CD4-positive, CD25-positive, alpha-beta regulatory T cell (primary cell): ENCODE results near the gene ZNF414. TPM values are rescaled to one million over a fixed set of nuclear protein-coding genes. Genes with fewer than 3 reads are reported as not detected.

Experiments
- ATAC-seq, 2 donors: fragments of 150-1000 bp; cut with Tn5 transposase; one replicate each; pipeline ENCODE4 v1.10.0; 2021; ENCODE audit warnings: low read depth in 2 of 2, moderate number of reproducible peaks in 2 of 2, moderate library complexity in 1 of 2
- DNase-seq, 3 donors: peaks; one replicate each; pipeline versions ENCODE4 v3.0.0 to v3.0.0-alpha.2; 2012 to 2022; ENCODE audit warnings: mixed read lengths in 1 of 3
- H3K27ac ChIP-seq: one replicate; pipeline ENCODE4 v1.7.0; 2013; ENCODE audit warnings: mild to moderate bottlenecking, low read length; ENCODE audit not compliant: insufficient read depth, poor library complexity, severe bottlenecking
- H3K27me3 ChIP-seq: one replicate; pipeline ENCODE4 v1.7.0; 2013; ENCODE audit warnings: low read length; ENCODE audit not compliant: control insufficient read depth, insufficient read depth
- H3K36me3 ChIP-seq: one replicate; pipeline ENCODE4 v1.7.0; 2013; ENCODE audit warnings: mild to moderate bottlenecking, low read length, moderate library complexity; ENCODE audit not compliant: control insufficient read depth, insufficient read depth
- H3K4me1 ChIP-seq: 2 replicates; pipeline ENCODE4 v1.7.0; 2013; ENCODE audit warnings: mild to moderate bottlenecking, low read length; ENCODE audit not compliant: insufficient read depth, control insufficient read depth, poor library complexity, severe bottlenecking
- H3K4me3 ChIP-seq: one replicate; pipeline ENCODE4 v1.7.0; 2013; ENCODE audit warnings: low read depth, mild to moderate bottlenecking, low read length, moderate library complexity
- H3K9me3 ChIP-seq, 2 experiments: 1 replicate in 1 of 2; 2 replicates in 1 of 2; pipeline ENCODE4 v1.7.0; 2013; ENCODE audit warnings: low read length in 2 of 2, mild to moderate bottlenecking in 1 of 2, moderate library complexity in 1 of 2; ENCODE audit not compliant: control insufficient read depth in 2 of 2
- H3K27ac Mint-ChIP-seq, 3 donors: one replicate each; pipeline ENCODE4 v1.8.0; 2020 to 2022; ENCODE audit warnings: mild to moderate bottlenecking in 3 of 3, mixed read lengths in 3 of 3, moderate library complexity in 2 of 3
- H3K27me3 Mint-ChIP-seq: one replicate; pipeline ENCODE4 v1.8.0; 2022; ENCODE audit warnings: mild to moderate bottlenecking, mixed read lengths
- H3K36me3 Mint-ChIP-seq: one replicate; pipeline ENCODE4 v1.8.0; 2020; ENCODE audit warnings: mixed read lengths
- H3K4me1 Mint-ChIP-seq, 4 donors: one replicate each; pipeline ENCODE4 v1.8.0; 2020 to 2022; ENCODE audit warnings: mixed read lengths in 4 of 4, mild to moderate bottlenecking in 1 of 4
- H3K4me3 Mint-ChIP-seq, 4 donors: one replicate each; pipeline ENCODE4 v1.8.0; 2020 to 2022; ENCODE audit warnings: mild to moderate bottlenecking in 4 of 4, mixed read lengths in 4 of 4, moderate library complexity in 3 of 4
- H3K9me3 Mint-ChIP-seq, 7 donors: one replicate each; pipeline ENCODE4 v1.8.0; 2020 to 2022; ENCODE audit warnings: mixed read lengths in 7 of 7, mild to moderate bottlenecking in 3 of 7, moderate library complexity in 2 of 7
- polyA plus RNA-seq, 4 donors: library from polyadenylated mRNA; unstranded; fragments of 300-500 nt; fragmentation: Illumina TruSeq; gene quantifications; one replicate each; pipeline ENCODE4 v1.2.3, GENCODE V29; 2021
- total RNA-seq: library from RNA; stranded (reverse); gene quantifications from one replicate; pipeline ENCODE4 v1.2.3, GENCODE V29; 2022

The ZNF414 gene
- total and polyA plus RNA-seq, 5 donors from 2014 or later: 9.7 to 35.1 (median 12.9) TPM

DNA sequence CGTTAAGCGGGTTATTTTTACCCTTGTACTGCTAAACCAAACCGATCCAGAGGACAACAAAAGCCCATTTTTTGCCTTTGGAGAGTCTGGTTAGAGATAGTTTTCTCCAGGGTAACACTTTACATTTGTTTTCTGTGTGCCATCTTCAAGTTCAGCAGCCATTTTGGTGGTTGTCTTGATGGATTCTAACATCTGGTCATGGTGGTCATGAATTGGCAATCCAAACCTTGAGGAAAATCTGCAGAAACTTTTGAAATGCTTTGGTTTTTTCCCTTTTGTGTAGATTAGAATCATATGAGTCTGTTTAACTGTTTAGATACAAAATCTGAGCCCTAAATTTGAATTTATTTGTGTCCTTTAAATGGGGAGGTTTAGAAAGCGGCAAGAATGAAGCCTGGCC, 52.6 kb downstream of the ZNF414 start:
- Histone ChIP-seq H3K27me3 (no peaks in the 10 kb centered on the region), H3K36me3 (peaks cover 78% of the 10 kb centered on the region), H3K4me3 (no peak overlapping the region), H3K4me1 (peaks cover 25% of the 10 kb centered on the region), H3K27ac (no peak overlapping the region), H3K9me3 (no peaks in the 10 kb centered on the region)
- peak overlapping the region in 1 of 3 donors; percentile 26 for H3K27ac Mint-ChIP-seq
- DNase-seq (no peak), ATAC-seq (no peak)
- peaks cover 45% of the 10 kb centered on the region for H3K36me3 Mint-ChIP-seq
- no peaks in the 10 kb centered on the region for H3K9me3 Mint-ChIP-seq
- H3K4me3 Mint-ChIP-seq: no peak overlapping the region
- no peaks in the 10 kb centered on the region for H3K27me3 Mint-ChIP-seq
- peaks cover 47 to 75% (median 52%) of the 10 kb centered on the region in 4 donors for H3K4me1 Mint-ChIP-seq

DNA sequence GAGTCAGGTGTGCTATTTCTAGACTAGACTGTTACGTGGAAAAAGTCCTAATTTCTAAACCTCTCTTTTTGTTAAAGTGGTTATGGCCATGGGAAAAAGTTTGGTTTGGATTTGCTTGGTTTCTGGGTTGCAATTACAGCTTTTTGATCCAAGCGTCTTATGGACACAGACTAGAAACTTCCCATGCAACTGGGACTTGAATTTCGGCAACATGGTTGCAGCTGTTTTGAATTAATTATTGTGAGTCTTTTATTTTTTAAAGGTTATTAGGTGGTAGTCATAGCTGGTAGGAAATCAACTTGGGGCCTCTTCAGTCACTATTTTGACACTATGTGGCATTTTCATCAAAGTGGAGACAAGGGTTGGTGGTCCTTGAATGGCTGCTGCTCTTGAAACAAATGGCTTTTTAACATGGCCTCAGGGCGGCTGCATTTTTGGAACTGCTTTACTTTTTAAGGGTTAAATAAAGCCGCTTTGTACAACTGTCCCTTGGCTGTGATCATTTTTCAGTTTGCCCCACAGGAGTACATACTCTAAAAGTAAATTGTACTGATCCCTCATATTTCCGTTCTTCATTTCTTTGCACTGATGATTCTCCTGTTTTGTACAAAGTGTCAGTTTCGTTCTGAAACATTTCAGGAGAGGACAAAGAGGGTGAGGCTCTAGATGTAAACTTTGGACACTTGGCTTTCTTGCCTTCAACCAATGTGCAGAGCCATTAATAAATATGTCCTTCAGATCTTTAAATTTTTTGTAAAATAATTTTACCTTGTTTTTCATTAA, 53.3 kb downstream of the ZNF414 start:
- H3K4me1 Mint-ChIP-seq: peaks cover 49 to 78% (median 56%) of the 10 kb centered on the region in 4 donors
- H3K27ac ChIP-seq: no peak overlapping the region

More for the DNA sequence above, 53.3 kb downstream of the ZNF414 start:
- Histone ChIP-seq H3K27me3 (no peaks in the 10 kb centered on the region), H3K4me3 (no peak overlapping the region), H3K9me3 (no peaks in the 10 kb centered on the region), H3K4me1 (peaks cover 28% of the 10 kb centered on the region), H3K36me3 (peaks cover 78% of the 10 kb centered on the region)
- ATAC-seq (no peak), DNase-seq (no peak)
- H3K36me3 Mint-ChIP-seq: peaks cover 45% of the 10 kb centered on the region
- no peak overlapping the region for H3K27ac Mint-ChIP-seq
- no peaks in the 10 kb centered on the region for H3K27me3 Mint-ChIP-seq
- no peaks in the 10 kb centered on the region for H3K9me3 Mint-ChIP-seq
- H3K4me3 Mint-ChIP-seq: no peak overlapping the region

Other genes starting within 250 kb of the ZNF414 start
- 27.0 TPM for gene CD320, start 205.8 kb downstream of the ZNF414 start, total RNA-seq
- gene CD320, start 205.8 kb downstream of the ZNF414 start, polyA plus RNA-seq: 10 to 100 TPM; 42.4 to 63.7 (median 60.0) TPM
- gene NDUFA7, start 192.8 kb downstream of the ZNF414 start, total RNA-seq: 27.4 TPM
- 100 to 1,000 TPM; 130 to 181 (median 149) TPM for gene NDUFA7, start 192.8 kb downstream of the ZNF414 start, polyA plus RNA-seq
- 2,201 TPM for gene RPS28, start 192.7 kb downstream of the ZNF414 start, total RNA-seq
- 1,000 to 10,000 TPM; 1,925 to 3,295 (median 2,756) TPM for gene RPS28, start 192.7 kb downstream of the ZNF414 start, polyA plus RNA-seq
- 4.4 TPM for gene KANK3, start 170.9 kb downstream of the ZNF414 start, total RNA-seq
- gene KANK3, start 170.9 kb downstream of the ZNF414 start, polyA plus RNA-seq: 1 to 10 TPM in 2 of 4 donors, under 1 TPM in 2; 0.40 to 2.1 (median 1.0) TPM
- not detected for gene ANGPTL4, start 150.0 kb downstream of the ZNF414 start, total RNA-seq
- gene ANGPTL4, start 150.0 kb downstream of the ZNF414 start, polyA plus RNA-seq: not detected
- 102 TPM for gene RAB11B, start 123.8 kb downstream of the ZNF414 start, total RNA-seq
- 10 to 100 TPM; 50.2 to 62.0 (median 51.6) TPM for gene RAB11B, start 123.8 kb downstream of the ZNF414 start, polyA plus RNA-seq
- 42.2 TPM for gene MARCHF2, start 100.9 kb downstream of the ZNF414 start, total RNA-seq
- gene MARCHF2, start 100.9 kb downstream of the ZNF414 start, polyA plus RNA-seq: 10 to 100 TPM; 34.3 to 58.4 (median 52.9) TPM
- 263 TPM for gene HNRNPM, start 69.2 kb downstream of the ZNF414 start, total RNA-seq
- gene HNRNPM, start 69.2 kb downstream of the ZNF414 start, polyA plus RNA-seq: 100 to 1,000 TPM; 161 to 221 (median 184) TPM
- 3.7 TPM for gene PRAM1, start 11.5 kb downstream of the ZNF414 start, total RNA-seq
- under 1 TPM in 2 of 4 donors, not detected in 2; 0.06 to 0.21 TPM for gene PRAM1, start 11.5 kb downstream of the ZNF414 start, polyA plus RNA-seq
- 289 TPM for gene MYO1F, start 63.3 kb upstream of the ZNF414 start, total RNA-seq
- gene MYO1F, start 63.3 kb upstream of the ZNF414 start, polyA plus RNA-seq: 10 to 100 TPM; 45.3 to 79.3 (median 61.5) TPM
- 17.9 TPM for gene ADAMTS10, start 96.5 kb upstream of the ZNF414 start, total RNA-seq
- gene ADAMTS10, start 96.5 kb upstream of the ZNF414 start, polyA plus RNA-seq: 1 to 10 TPM in 1 of 4 donors, under 1 TPM in 3; 0.42 to 1.2 (median 0.52) TPM
- gene NFILZ, start 116.5 kb upstream of the ZNF414 start, total RNA-seq: not detected
- gene NFILZ, start 116.5 kb upstream of the ZNF414 start, polyA plus RNA-seq: not detected
- not detected for gene ACTL9, start 184.6 kb upstream of the ZNF414 start, total RNA-seq
- gene ACTL9, start 184.6 kb upstream of the ZNF414 start, polyA plus RNA-seq: not detected
- gene OR2Z1, start 207.5 kb upstream of the ZNF414 start, total RNA-seq: not detected
- not detected for gene OR2Z1, start 207.5 kb upstream of the ZNF414 start, polyA plus RNA-seq